Thoracic aorta (tissue), 2 donors: ENCODE results near the gene KRTAP4-16. TPM values are rescaled to one million over a fixed set of nuclear protein-coding genes. Genes with fewer than 3 reads are reported as not detected.
"Not testable (repeated sequence)": the region's sequence is repeated elsewhere in the genome, so short reads cannot be mapped to it uniquely, and the experiment has no call there.

Experiments
- ATAC-seq: fragments of 150-250 bp; one replicate; pipeline ENCODE4 v1.8.0; 2017; ENCODE audit warnings: low read depth; ENCODE audit not compliant: insufficient number of reproducible peaks, low FRiP score
- DNase-seq: peaks from one replicate; pipeline ENCODE4 v3.0.0-alpha.2; 2020; ENCODE audit warnings: low spot score
- H3K27ac ChIP-seq, 2 donors: fragments of 200-600 bp; sonication (generic); 1 replicate in 1 of 2; 2 replicates in 1 of 2; pipeline ENCODE4 v1.5.1; 2016; ENCODE audit warnings: mild to moderate bottlenecking in 2 of 2, moderate library complexity in 2 of 2
- H3K27me3 ChIP-seq: fragments of 200-600 bp; sonication (generic); replicated peaks from 2 replicates; pipeline ENCODE4 v1.6.0; 2016; ENCODE audit warnings: mild to moderate bottlenecking; ENCODE audit not compliant: insufficient read depth
- H3K36me3 ChIP-seq: fragments of 200-600 bp; sonication (generic); one replicate; pipeline ENCODE4 v1.5.1; 2016
- H3K4me1 ChIP-seq, 2 donors: fragments of 200-600 bp; sonication (generic); 1 replicate in 1 of 2; 2 replicates in 1 of 2; pipeline versions ENCODE4 v1.5.1 to v1.6.0; 2016; ENCODE audit warnings: low read depth in 2 of 2, mild to moderate bottlenecking in 1 of 2; ENCODE audit not compliant: control insufficient read depth in 1 of 2
- H3K4me3 ChIP-seq: fragments of 200-600 bp; sonication (generic); 2 replicates; pipeline ENCODE4 v1.5.1; 2016; ENCODE audit warnings: mild to moderate bottlenecking
- H3K9me3 ChIP-seq: fragments of 200-600 bp; sonication (generic); 2 replicates; pipeline ENCODE4 v1.5.1; 2016
- total RNA-seq, 2 donors: library from RNA; depleted of rRNA; stranded (reverse); fragments of >200 nt; gene quantifications; one replicate each; pipeline versions ENCODE4 v1.1.0 to v1.2.3, GENCODE V29; 2016
- TF ChIP-seq, protein P1 (sequence below): fragments of 200-600 bp; sonication (generic); IDR thresholded peaks from one replicate; pipeline ENCODE4 v1.5.1; 2019; ENCODE audit warnings: antibody characterized with exemption

The KRTAP4-16 gene
- total RNA-seq, 2 donors from 2014 or later, result not detected

DNA sequence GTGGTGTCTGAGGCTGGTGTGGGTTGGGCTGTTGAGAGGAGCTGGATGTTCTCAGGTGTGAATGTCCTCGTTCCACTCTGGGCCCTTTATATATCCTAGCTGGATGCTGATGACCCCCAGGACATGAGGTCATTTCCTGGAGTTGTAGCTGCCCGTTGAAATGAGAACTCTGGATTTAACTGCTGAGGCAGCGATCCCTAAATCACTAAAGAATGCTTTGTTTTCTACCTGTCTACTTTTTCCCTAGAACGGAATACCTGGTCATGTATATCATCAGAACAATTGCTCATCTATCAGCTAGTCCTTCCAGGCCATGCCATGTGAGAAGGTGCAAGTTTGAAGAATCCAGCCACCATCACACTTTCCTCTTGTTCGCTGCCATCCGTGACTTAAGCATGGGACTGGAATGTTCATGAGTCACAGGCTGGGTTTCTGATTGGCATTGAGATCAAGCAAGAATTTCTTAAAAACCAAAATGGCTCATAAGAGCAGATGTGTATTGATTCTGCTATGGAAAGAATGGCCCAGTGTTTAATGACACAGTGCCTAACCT lies 41.9 kb downstream of the KRTAP4-16 start, which contains the start of gene KRTAP2-3:
Gene KRTAP2-3 (minus strand): TSS at position 63 of the 553 bp plus-strand sequence. CDS start 64 bp downstream, outside the sequence.
- Histone ChIP-seq H3K4me3 (no peak within 1 kb of the TSS), H3K4me1 (peaks cover 23 to 33% of the 10 kb centered on the region in 2 donors), H3K9me3 (no peaks in the 10 kb centered on the region), H3K27me3 (no peaks in the 10 kb centered on the region), H3K36me3 (no peaks in the 10 kb centered on the region), H3K27ac (peak within 1 kb of the TSS; percentile 52 to 56)
- no peak for ATAC-seq
- DNase-seq, result no peak
- TF ChIP-seq, protein P1, sequence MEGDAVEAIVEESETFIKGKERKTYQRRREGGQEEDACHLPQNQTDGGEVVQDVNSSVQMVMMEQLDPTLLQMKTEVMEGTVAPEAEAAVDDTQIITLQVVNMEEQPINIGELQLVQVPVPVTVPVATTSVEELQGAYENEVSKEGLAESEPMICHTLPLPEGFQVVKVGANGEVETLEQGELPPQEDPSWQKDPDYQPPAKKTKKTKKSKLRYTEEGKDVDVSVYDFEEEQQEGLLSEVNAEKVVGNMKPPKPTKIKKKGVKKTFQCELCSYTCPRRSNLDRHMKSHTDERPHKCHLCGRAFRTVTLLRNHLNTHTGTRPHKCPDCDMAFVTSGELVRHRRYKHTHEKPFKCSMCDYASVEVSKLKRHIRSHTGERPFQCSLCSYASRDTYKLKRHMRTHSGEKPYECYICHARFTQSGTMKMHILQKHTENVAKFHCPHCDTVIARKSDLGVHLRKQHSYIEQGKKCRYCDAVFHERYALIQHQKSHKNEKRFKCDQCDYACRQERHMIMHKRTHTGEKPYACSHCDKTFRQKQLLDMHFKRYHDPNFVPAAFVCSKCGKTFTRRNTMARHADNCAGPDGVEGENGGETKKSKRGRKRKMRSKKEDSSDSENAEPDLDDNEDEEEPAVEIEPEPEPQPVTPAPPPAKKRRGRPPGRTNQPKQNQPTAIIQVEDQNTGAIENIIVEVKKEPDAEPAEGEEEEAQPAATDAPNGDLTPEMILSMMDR, result no peak

DNA sequence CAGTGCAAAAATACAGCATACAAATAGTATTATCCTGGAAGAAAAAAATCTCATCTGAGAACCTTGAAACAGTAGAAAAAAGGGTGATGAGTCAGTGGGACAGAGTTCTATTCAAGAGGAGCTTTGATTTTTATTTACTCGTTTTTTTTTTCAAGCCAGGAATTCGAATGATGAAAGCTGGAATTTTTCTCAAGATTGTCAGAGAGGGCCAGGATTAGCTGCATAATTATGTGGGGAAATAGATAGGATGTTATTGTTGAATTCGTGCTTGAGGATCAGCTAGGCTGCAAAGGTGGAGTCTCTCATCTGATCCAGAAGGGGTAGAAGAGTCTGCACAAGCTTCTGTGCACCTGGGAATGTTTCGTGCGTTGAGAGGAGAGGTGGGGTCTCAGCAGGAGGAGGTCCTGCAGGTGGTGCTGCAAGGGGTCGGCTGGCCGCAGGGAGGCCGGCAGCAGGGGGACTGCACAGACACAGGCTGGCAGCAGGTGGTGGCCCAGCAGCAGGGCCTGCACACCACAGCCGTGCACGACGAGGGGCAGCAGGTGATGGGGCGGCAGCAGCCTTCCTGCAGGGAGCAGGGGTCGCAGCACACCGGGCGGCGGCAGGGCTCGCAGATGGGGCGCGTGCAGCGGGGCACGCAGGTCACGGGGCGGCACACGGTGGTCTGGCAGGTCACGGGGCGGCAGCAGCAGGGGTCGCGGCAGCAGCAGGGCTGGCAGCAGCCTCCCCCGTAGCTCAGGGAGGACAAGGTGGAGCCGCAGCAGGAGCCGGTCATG lies 42.5 kb downstream of the KRTAP4-16 start:
- not testable (repeated sequence) for H3K27ac ChIP-seq, ATAC-seq, H3K4me3 ChIP-seq, DNase-seq, H3K27me3 ChIP-seq, H3K36me3 ChIP-seq, H3K9me3 ChIP-seq
- H3K4me1 ChIP-seq, result peaks cover 23 to 33% of the 10 kb centered on the region in 2 donors

DNA sequence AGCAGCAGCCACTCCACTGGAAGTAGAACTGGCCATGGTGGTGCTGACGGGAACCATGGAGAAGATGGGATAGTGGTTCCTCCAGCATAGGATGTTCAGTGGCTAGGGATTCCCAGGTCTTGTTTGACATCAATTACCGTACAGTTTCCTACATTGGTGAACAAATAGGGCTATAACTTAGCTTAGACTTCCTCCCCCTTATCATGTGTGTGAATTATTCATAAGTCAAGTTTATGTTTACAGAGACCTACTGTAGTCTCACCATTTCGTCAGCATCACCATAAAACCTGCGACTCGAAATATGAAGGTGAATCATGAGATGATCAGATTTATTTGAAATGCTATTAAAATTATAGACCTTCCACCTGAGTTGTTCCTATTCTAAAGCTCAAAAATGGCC lies 43.3 kb downstream of the KRTAP4-16 start:
- H3K27me3 ChIP-seq, result no peaks in the 10 kb centered on the region
- ATAC-seq (no peak), DNase-seq (no peak)
- H3K9me3 ChIP-seq, result no peaks in the 10 kb centered on the region
- no peaks in the 10 kb centered on the region for H3K36me3 ChIP-seq
- H3K27ac ChIP-seq, result no peak overlapping the region
- TF ChIP-seq, protein P1, result no peak
- H3K4me3 ChIP-seq, result no peak overlapping the region
- peaks cover 23 to 33% of the 10 kb centered on the region in 2 donors for H3K4me1 ChIP-seq

DNA sequence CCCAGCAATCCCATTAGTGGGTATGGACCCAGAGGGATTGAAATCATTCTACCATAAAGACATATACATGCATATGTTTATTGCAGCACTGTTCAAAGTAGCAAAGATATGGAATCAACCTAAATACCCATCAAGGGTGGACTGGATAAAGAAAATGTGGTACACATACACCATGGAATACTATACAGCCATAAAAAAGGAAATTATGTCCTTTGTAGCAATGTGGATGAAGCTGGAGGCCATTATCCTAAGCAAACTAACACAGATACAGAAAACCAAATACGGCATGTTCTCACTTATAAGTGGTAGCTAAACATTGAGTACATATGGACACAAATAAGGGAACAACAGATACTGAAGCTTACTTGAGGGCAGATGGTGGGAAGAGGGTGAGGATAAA lies 44.5 kb downstream of the KRTAP4-16 start:
- H3K4me1 ChIP-seq, result peaks cover 17 to 27% of the 10 kb centered on the region in 2 donors
- no peak overlapping the region for H3K4me3 ChIP-seq
- TF ChIP-seq, protein P1, result no peak
- H3K27ac ChIP-seq, result no peak overlapping the region
- H3K36me3 ChIP-seq, result no peaks in the 10 kb centered on the region
- no peaks in the 10 kb centered on the region for H3K27me3 ChIP-seq
- H3K9me3 ChIP-seq, result no peaks in the 10 kb centered on the region
- no peak for ATAC-seq
- DNase-seq, result no peak

DNA sequence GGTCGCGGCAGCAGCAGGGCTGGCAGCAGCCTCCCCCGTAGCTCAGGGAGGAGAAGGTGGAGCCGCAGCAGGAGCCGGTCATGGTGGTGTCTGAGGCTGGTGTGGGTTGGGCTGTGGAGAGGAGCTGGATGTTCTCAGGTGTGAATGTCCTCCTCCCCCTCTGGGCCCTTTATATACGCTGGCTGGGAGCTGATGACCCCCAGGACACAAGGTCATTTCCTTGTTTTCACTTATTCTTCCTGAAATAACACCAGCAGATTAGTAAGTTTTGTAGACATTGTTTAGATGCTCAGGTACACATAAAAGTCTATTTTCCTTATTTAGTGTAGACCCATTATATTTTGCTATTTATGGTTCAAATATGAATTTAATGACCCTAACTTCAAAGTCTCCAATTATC lies 46.9 kb downstream of the KRTAP4-16 start, which contains the start of gene KRTAP2-2:
Gene KRTAP2-2 (minus strand): TSS at position 101 of the 400 bp plus-strand sequence. CDS start 19 bp downstream, at position 82.
- not testable (repeated sequence) for H3K27me3 ChIP-seq, H3K9me3 ChIP-seq, DNase-seq, H3K36me3 ChIP-seq, H3K4me1 ChIP-seq, H3K27ac ChIP-seq, H3K4me3 ChIP-seq, ATAC-seq

DNA sequence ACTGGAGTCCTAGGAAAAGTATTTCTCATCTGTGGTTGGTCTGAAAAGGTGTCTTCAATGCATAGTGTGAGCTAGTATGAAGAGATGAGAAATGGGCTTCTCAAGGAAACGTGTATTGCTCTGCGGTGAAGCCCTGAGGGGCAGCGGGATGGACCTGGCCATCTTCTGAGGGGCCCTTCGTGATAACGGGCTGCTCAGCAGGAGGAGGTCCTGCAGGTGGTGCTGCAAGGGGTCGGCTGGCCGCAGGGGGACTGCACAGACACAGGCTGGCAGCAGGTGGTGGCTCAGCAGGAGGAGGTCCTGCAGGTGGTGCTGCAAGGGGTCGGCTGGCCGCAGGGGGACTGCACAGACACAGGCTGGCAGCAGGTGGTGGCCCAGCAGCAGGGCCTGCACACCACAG lies 47.5 kb downstream of the KRTAP4-16 start:
- not testable (repeated sequence) for DNase-seq, H3K9me3 ChIP-seq, H3K4me3 ChIP-seq, H3K27ac ChIP-seq, H3K4me1 ChIP-seq, H3K27me3 ChIP-seq, H3K36me3 ChIP-seq, ATAC-seq
